Measurements from ENCODE around the gene AEBP1. TPM values are rescaled to one million over a fixed set of nuclear protein-coding genes. Genes with fewer than 3 reads are reported as not detected.

AEBP1 gene
- total RNA-seq, 1 donor from 2014 or later = 52.2 TPM

- Mint-ChIP-seq H3K27me3 (peaks cover 13% of the 10 kb centered on the region), H3K27ac (no peak overlapping the region), H3K9me3 (ENCODE audit: low read depth) (no peaks in the 10 kb centered on the region), H3K4me1 (ENCODE audit: low read depth) (peaks cover 9% of the 10 kb centered on the region), H3K4me3 (ENCODE audit: low read depth) (no peak overlapping the region), H3K36me3 (ENCODE audit: insufficient read depth) (no peaks in the 10 kb centered on the region)
- no peak for DNase-seq (ENCODE audit: low spot score, unreplicated experiment)
- TF ChIP-seq, protein P1, sequence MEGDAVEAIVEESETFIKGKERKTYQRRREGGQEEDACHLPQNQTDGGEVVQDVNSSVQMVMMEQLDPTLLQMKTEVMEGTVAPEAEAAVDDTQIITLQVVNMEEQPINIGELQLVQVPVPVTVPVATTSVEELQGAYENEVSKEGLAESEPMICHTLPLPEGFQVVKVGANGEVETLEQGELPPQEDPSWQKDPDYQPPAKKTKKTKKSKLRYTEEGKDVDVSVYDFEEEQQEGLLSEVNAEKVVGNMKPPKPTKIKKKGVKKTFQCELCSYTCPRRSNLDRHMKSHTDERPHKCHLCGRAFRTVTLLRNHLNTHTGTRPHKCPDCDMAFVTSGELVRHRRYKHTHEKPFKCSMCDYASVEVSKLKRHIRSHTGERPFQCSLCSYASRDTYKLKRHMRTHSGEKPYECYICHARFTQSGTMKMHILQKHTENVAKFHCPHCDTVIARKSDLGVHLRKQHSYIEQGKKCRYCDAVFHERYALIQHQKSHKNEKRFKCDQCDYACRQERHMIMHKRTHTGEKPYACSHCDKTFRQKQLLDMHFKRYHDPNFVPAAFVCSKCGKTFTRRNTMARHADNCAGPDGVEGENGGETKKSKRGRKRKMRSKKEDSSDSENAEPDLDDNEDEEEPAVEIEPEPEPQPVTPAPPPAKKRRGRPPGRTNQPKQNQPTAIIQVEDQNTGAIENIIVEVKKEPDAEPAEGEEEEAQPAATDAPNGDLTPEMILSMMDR (IDR thresholded peaks at IDR 0.05; ENCODE audit: unreplicated experiment) = no peak
Observed at GRCh38 chr7:44151956-44152355, 47.8 kb downstream of the AEBP1 start.

DNA sequence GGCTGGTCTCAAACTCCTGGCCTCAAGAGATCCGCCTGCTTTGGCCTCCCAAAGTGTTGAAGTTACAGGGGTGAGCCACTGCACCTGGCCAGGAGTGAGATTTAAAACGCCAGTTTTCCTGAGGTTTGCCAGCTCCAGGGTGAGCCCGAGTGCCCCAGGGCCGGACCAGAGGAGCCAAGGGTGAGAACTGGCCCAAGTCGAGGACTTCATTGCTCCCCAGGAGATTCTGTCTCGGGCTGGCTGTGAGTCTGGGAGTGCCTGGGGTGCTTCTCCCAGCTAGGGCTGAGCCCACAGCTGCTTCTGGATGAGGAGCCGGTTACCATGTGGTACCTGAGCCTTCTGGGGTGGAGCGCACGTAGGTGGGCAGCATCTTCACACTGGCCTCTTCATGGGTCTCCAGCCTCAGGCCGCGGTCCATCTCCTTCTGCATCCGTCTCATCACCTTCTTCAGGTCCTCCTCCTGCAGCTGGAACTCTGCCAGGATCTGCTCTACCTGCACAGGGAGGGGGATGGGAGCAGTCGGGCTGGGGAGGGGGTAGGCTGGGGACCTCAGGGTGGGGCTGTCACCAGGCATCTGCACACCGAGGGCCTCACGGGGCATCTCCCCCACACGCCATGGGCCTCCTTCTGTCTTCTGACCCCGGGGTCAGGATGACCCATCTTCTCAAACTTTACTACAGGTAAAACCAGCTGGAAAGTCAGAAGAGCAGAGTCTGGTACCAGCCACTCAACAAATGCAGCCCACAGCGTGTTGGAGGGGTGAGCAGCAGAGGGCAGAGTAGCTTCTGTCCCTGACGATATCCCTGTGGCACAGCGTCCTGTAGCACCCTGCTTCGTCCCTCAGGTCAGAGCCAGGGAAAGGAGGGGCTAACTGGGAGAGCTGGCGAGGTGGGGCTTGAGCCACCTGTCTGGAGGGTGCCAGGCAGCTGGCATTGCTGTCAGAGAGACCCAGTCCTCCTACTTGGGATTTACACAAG lies 49.1 kb downstream of the AEBP1 start:
- Mint-ChIP-seq H3K27me3 (peaks cover 4% of the 10 kb centered on the region), H3K4me3 (ENCODE audit: low read depth) (no peak overlapping the region), H3K27ac (no peak overlapping the region), H3K9me3 (ENCODE audit: low read depth) (no peaks in the 10 kb centered on the region), H3K4me1 (ENCODE audit: low read depth) (peaks cover 1% of the 10 kb centered on the region), H3K36me3 (ENCODE audit: insufficient read depth) (no peaks in the 10 kb centered on the region)
- no peak for DNase-seq (ENCODE audit: low spot score, unreplicated experiment)
- TF ChIP-seq, protein P1 (IDR thresholded peaks at IDR 0.05; ENCODE audit: unreplicated experiment) = no peak

DNA sequence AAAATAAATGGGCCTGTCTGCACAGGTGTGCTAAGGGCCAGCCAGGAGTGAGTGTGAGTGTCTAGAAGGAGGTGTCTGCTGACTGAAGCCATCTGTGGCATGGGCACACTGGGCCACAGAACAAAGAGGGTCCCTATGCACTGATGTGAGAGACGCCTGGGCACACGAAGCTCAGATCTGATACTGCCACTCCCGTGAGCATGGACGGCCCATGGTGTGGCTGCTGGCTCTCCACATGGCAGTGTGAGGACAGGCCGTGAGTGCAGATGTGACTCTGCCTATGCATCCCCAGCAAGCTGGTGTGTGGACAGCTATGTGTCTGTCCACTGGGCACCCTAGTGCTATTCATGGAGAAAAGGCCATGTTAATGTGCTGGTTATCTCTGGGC lies 49.8 kb downstream of the AEBP1 start:
- Mint-ChIP-seq H3K27me3 (peaks cover under 1% of the 10 kb centered on the region), H3K4me3 (ENCODE audit: low read depth) (no peak overlapping the region), H3K27ac (no peak overlapping the region), H3K9me3 (ENCODE audit: low read depth) (no peaks in the 10 kb centered on the region), H3K4me1 (ENCODE audit: low read depth) (peaks cover 1% of the 10 kb centered on the region), H3K36me3 (ENCODE audit: insufficient read depth) (no peaks in the 10 kb centered on the region)
- DNase-seq (ENCODE audit: low spot score, unreplicated experiment) = no peak
- TF ChIP-seq, protein P1 (IDR thresholded peaks at IDR 0.05; ENCODE audit: unreplicated experiment) = no peak

DNA sequence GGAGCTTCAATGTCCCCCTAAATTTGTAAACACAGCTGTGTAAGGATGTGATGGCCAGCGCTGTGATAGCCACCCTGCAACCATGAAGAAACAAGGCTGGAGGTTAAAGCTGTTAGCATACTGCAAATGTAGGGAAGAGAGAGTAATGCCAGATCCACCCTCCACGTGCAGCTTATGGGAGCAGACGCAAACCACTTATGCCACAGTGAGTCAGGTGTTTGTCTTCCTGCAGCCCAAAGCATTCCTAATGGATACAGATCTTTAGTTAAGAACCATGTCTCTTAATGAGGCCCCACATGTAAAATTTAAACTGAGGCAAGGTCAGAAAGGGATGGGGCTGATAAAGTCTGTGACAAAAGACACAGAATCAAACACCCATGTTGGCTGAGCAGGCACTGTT lies 50.6 kb downstream of the AEBP1 start:
- Mint-ChIP-seq H3K27ac (no peak overlapping the region), H3K9me3 (ENCODE audit: low read depth) (no peaks in the 10 kb centered on the region), H3K4me3 (ENCODE audit: low read depth) (no peak overlapping the region), H3K27me3 (no peaks in the 10 kb centered on the region), H3K4me1 (ENCODE audit: low read depth) (peaks cover 1% of the 10 kb centered on the region), H3K36me3 (ENCODE audit: insufficient read depth) (no peaks in the 10 kb centered on the region)
- TF ChIP-seq, protein P1 (IDR thresholded peaks at IDR 0.05; ENCODE audit: unreplicated experiment) = no peak
- DNase-seq (ENCODE audit: low spot score, unreplicated experiment) = no peak

GRCh38 chr7:44155191-44156185 lies 51.3 kb downstream of the AEBP1 start:
- H3K36me3 Mint-ChIP-seq (ENCODE audit: insufficient read depth) = no peaks in the 10 kb centered on the region
- H3K4me3 Mint-ChIP-seq (ENCODE audit: low read depth) = no peak overlapping the region
- no peak overlapping the region for H3K27ac Mint-ChIP-seq
- H3K9me3 Mint-ChIP-seq (ENCODE audit: low read depth) = no peaks in the 10 kb centered on the region
- no peaks in the 10 kb centered on the region for H3K27me3 Mint-ChIP-seq
- peaks cover 1% of the 10 kb centered on the region for H3K4me1 Mint-ChIP-seq (ENCODE audit: low read depth)
- TF ChIP-seq, protein P1 (IDR thresholded peaks at IDR 0.05; ENCODE audit: unreplicated experiment) = no peak
- no peak for DNase-seq (ENCODE audit: low spot score, unreplicated experiment)
